Activated CD4-positive, alpha-beta T cell treated with anti-CD3 and anti-CD28 coated beads, Interleukin-2, amount 50 U/mL, for 1 hour (primary cell): Measurements from ENCODE around the gene SPINK1.
A peak's percentile ranks its signal among the peaks of the same experiment; 100 is the strongest.
"Not testable (repeated sequence)": the region's sequence is repeated elsewhere in the genome, so short reads cannot be mapped to it uniquely, and the experiment has no call there.

Experiments
- DNase-seq: peaks from one replicate; pipeline ENCODE4 v3.0.0-alpha.2; 2020

SPINK1 gene

DNA sequence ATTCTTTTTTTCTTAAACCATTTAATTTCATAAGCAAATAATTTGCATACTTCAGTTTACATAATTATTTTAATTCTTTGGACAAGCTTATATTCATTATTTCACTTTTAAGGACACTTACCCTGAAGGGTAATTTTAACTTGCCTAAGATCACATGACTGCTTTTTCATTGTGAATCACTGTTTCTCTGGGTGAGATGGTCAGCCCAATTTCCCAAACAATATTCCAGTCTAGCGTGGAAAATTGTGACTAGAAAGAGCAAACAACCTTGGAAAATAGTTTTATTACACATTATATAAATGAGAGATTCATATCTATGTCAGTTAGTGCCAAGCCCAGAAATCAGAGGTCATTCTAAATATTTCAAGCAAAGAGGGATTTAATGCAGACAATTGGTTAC is 27.5 kb downstream of the SPINK1 start:
- no peak for DNase-seq

DNA sequence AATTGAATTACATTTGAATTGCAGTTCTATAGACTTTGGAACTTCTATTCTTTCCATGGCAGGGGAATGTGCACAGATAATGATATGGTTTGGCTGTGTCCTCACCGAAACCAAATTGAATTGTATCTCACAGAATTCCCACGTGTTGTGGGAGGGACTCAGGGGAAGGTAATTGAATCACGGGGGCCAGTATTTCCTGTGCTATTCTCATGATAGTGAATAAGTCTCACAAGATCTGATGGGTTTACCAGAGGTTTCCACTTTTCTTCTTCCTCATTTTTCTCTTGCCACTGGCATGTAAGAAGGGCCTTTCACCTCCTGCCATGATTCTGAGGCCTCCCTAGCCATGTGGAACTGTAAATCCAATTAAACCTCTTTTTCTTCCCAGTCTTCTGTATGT is 28.3 kb downstream of the SPINK1 start:
- not testable (repeated sequence) for DNase-seq

DNA sequence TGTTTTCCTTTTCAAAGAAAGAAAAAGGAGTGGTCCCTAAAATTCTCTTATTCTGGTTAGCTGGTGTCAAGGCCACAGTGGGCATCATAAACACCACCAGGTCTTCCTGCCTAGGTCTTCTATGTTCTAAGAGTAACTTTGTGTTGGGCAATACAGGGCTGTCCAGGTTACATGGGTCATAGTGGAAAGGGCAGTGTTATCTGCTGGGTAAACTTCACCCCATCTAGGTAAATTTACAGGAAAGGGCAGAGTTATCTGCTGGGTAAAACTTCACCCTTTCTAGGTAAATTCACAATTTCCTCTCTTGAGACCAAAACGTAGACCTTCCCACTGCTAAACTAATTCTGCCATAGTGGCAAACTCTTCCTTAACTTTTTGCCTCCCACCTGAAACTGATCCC is 30.0 kb downstream of the SPINK1 start:
- no peak for DNase-seq

- DNase-seq, result no peak
Observed at GRCh38 chr5:147800491-147800890, 31.0 kb downstream of the SPINK1 start.

DNA sequence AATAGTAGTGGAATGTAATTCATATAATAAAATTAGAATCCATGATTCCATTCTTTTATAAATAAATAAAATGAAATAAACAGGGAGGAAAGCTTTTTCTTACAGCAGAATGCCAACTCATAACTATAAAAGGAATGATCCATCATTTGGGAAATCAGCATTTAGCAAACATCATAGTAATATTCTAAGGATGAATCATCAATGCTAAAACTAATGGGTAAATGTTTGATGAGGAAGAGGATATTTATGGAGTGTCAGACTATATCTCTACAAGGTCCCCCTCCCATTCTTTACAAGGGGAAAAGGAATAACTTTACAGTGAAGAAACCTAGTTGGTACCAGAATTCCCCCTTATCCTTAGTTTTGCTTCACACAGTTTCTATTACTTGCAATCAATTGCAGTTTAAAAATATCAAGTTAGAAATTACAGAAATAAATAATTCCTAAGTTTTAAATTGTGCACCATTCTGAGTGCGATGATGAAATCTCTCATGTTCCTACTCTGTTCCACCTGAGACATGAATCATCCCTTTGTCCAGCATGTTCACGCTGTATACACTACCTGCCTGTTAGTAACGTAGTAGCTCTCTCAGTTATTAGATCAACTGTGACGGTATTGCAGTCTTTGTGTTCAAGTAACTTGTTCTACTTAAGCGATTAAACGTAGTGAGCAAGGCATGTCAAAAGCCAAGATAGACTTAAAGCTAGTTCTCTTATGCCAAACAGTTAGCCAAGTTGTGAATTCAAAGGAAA is 34.7 kb downstream of the SPINK1 start:
- DNase-seq, result no peak

DNA sequence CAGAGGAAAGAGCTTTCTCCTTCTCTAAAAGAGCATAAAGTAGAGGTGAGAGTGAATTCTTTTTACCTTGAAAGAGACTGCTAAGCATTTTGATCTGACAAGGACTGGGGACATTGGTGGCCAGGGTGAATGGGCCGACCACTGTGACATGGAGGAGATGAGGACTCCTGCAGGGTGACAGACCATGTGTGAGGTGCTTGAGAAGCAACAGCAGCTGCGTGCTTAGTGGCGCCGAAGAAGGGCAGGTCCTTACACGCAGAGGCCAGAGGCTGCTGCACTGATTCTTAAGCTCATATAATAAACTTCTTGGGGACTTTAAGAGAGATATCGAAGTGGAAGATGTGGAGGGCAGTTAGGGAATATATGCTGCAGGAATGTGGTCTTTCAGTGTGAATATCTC is 40.3 kb downstream of the SPINK1 start:
- no peak for DNase-seq

DNA sequence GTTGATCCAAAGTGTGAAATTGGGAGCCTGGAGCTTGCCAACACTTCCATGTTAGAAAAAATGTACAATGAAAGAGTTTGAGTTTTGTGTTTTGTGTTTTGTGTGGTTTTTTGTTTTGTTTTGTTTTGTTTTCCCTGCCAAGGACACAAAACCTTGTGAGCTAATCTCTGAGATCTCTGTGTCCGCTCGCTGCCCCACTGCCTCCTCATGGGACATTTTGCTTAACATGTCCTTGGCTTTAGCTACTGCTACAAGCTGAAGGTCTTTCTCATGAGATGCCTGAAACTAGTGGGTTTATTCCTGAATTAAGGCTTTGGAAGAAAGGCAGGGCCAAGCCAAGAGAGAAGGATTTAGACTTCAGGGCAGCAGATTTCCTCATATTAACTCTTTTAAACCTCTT is 41.7 kb downstream of the SPINK1 start:
- DNase-seq, result no peak

GRCh38 chr5:147788023-147788422 is 43.4 kb downstream of the SPINK1 start:
- no peak for DNase-seq

DNA sequence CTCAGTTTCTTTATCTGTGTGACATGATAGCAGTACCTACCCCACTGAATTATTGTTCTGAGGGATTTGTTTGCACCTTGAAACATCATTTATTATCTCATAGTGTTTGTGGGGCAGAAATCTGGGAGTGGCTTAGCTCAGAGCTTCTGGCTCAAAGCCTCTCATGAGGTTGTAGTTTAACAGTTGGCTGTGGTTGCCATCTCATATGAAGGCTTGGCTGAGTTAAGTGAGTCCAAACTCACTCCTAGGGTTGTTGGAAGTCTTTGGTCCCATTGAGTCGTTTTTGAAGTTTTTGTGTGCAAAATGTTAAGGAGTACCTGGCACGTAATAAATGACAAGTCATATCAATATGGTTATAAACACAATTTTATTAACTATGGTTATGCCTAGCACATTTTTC is 45.3 kb downstream of the SPINK1 start:
- DNase-seq, result no peak

DNA sequence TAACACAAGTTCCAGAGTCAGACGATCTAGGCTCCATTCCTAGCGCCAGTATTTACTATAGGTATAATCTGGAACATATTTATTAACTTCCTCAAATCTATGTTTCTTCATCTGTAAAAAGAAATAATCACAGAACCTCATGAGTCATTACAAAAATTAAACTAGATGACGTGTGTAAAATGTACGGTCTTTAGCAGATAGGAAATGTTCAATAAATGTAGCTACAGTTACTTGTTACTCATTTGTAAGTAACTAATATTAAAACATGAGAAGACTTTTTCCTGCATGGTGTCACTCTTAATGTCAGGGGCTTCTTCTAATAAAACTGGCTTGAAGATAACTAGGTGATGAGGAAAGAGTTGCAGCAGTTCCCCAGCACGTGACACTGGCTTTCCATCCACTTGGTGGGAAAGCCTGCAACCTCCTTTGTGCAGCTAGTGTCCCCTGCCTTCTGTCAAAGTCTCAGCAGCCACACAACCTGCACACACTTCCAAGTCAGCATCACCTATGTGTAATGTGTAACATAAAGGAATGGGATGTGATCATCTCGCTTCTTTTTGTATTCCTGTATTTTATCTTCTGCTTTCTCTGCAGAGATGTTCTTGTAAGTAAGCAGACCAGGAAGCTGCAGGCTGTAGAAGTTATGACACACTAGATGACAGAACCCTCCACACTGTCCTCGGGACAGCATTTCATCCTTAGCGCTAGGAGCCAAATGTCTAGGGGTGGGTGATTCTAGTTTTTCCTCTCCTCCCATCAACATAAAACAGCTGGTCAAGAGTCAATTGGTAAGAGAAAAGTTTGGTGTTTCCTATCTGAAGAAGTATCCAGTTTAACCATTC is 47.1 kb downstream of the SPINK1 start:
- DNase-seq, result no peak

GRCh38 chr5:147782110-147783028 is 49.1 kb downstream of the SPINK1 start, which contains the start of gene JAKMIP2:
JAKMIP2 (minus strand) TSS chr5:147782728; CDS start chr5:147671806, 110,922 bp downstream.
- peak; percentile 84 for DNase-seq

GRCh38 chr5:147780924-147781573 is 50.4 kb downstream of the SPINK1 start:
- no peak for DNase-seq

GRCh38 chr5:147779694-147780093 is 51.8 kb downstream of the SPINK1 start:
- DNase-seq, result no peak

GRCh38 chr5:147776989-147777388 is 54.5 kb downstream of the SPINK1 start:
- no peak for DNase-seq
